Osteoblast (primary cell): Measurements from ENCODE around the gene RNH1. TPM values are rescaled to one million over a fixed set of nuclear protein-coding genes. Genes with fewer than 3 reads are reported as not detected.
A peak's percentile ranks its signal among the peaks of the same experiment; 100 is the strongest.

ENCODE experiments used
- DNase-seq: peaks from one replicate; pipeline ENCODE4 v3.0.0; 2011; ENCODE audit warnings: low spot score, mixed read lengths; ENCODE audit not compliant: insufficient read length; ENCODE audit errors: missing footprints
- H2AFZ ChIP-seq: 2 replicates; pipeline ENCODE4 v1.6.0; 2011; ENCODE audit warnings: mild to moderate bottlenecking, low read length
- H3K27ac ChIP-seq: 2 replicates; pipeline ENCODE4 v1.5.1; 2011; ENCODE audit warnings: mild to moderate bottlenecking, low read depth, low read length, moderate library complexity
- H3K27me3 ChIP-seq: 2 replicates; pipeline ENCODE4 v1.6.0; 2012; ENCODE audit warnings: mild to moderate bottlenecking, control low read depth, inconsistent platforms, low read length, moderate library complexity; ENCODE audit not compliant: insufficient read depth
- H3K36me3 ChIP-seq: 2 replicates; pipeline ENCODE4 v1.5.1; 2011; ENCODE audit warnings: mild to moderate bottlenecking, low read length, control low read depth, moderate library complexity; ENCODE audit not compliant: insufficient read depth
- H3K4me1 ChIP-seq: 2 replicates; pipeline ENCODE4 v1.5.1; 2011; ENCODE audit warnings: mild to moderate bottlenecking, low read length, control low read depth, moderate library complexity; ENCODE audit not compliant: insufficient read depth
- H3K4me2 ChIP-seq: 2 replicates; pipeline ENCODE4 v1.6.0; 2011; ENCODE audit warnings: mild to moderate bottlenecking, low read length; ENCODE audit not compliant: insufficient read depth
- H3K4me3 ChIP-seq: fragments of 200-600 bp; sonication (generic); 3 replicates; pipeline ENCODE4 v1.5.1; 2012; ENCODE audit warnings: mild to moderate bottlenecking, low read length, inconsistent platforms; ENCODE audit not compliant: insufficient read depth
- H3K79me2 ChIP-seq: 2 replicates; pipeline ENCODE4 v1.6.0; 2012; ENCODE audit warnings: mild to moderate bottlenecking, low read length, control low read depth, inconsistent platforms; ENCODE audit not compliant: insufficient read depth
- H3K9me3 ChIP-seq: 2 replicates; pipeline ENCODE4 v1.5.1; 2011; ENCODE audit warnings: low read depth, low read length, control low read depth
- H4K20me1 ChIP-seq: 2 replicates; pipeline ENCODE4 v1.6.0; 2012; ENCODE audit warnings: mild to moderate bottlenecking, low read length, control low read depth; ENCODE audit not compliant: insufficient read depth
- total RNA-seq: library from RNA; depleted of rRNA; stranded (reverse); fragments of >200 nt; gene quantifications from 2 replicates; pipeline ENCODE4 v1.2.3, GENCODE V29; 2012
- TF ChIP-seq, protein P1 (sequence below): IDR thresholded peaks from 2 replicates; pipeline ENCODE4 v1.5.1; 2011; ENCODE audit warnings: mild to moderate bottlenecking, low read depth, low read length, moderate library complexity; ENCODE audit errors: extremely low read depth

Gene RNH1
- total RNA-seq, 1 donor = 506 TPM

DNA sequence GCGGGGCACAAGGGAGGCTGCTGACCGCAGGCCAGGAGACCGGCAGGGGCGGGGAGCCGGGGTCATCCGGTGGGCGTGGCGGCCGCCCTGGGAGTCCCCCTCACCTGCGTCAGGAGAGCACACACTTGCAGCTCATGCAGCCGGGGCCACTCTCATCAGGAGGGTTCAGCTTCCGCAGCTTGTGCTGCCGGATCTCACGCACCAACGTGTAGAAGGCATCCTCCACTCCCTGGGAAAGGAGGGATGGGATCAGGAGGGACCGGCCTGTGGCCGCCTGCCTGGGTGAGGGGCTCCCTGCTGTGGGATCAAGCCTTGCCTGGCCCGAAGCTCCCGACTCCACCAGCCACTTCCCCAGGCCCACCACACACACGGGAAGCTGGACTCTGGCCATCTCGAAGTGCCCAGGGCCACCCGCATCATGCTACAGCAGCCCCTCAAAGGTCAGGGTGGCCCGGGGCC, 25.5 kb upstream of the RNH1 start:
- no peak overlapping the region for H3K27ac ChIP-seq
- H3K27me3 ChIP-seq = no peaks in the 10 kb centered on the region
- TF ChIP-seq, protein P1, sequence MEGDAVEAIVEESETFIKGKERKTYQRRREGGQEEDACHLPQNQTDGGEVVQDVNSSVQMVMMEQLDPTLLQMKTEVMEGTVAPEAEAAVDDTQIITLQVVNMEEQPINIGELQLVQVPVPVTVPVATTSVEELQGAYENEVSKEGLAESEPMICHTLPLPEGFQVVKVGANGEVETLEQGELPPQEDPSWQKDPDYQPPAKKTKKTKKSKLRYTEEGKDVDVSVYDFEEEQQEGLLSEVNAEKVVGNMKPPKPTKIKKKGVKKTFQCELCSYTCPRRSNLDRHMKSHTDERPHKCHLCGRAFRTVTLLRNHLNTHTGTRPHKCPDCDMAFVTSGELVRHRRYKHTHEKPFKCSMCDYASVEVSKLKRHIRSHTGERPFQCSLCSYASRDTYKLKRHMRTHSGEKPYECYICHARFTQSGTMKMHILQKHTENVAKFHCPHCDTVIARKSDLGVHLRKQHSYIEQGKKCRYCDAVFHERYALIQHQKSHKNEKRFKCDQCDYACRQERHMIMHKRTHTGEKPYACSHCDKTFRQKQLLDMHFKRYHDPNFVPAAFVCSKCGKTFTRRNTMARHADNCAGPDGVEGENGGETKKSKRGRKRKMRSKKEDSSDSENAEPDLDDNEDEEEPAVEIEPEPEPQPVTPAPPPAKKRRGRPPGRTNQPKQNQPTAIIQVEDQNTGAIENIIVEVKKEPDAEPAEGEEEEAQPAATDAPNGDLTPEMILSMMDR = no peak
- no peaks in the 10 kb centered on the region for H3K9me3 ChIP-seq
- DNase-seq = peak; percentile 78
- no peak overlapping the region for H2AFZ ChIP-seq
- H3K36me3 ChIP-seq = peaks cover 13% of the 10 kb centered on the region
- H3K4me1 ChIP-seq = peaks cover 20% of the 10 kb centered on the region
- H3K79me2 ChIP-seq = peaks cover 16% of the 10 kb centered on the region
- no peak overlapping the region for H3K4me2 ChIP-seq
- no peak overlapping the region for H3K4me3 ChIP-seq
- peaks cover 23% of the 10 kb centered on the region for H4K20me1 ChIP-seq

DNA sequence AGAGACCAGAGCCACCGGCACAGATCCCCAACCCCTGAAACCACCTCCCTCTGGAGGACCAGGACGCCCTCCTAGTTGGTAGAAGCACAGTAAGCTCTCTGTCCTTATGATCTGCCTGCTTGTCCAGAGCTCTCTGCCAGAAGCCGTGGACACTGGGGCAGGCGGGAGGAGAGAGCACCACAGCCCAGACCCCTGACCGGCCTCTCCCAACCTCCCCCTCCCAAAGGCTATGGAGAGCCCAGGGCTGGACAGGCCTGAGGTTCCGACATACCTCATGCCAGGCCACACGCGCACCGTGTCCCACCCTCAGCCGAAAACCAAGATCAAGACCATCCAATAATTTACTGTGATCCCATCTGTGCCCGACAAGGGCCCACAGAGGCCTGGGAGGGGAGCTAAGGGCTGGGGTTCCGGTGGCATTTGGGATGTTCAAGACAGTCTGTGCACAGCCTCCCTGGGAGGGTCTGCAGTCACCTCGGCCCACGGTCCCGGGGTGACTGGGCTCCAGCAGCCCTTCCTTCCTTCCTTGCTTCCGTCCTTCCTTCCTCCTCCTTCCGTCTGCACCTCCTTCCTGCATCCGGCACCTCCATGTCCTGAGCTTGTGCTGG, 25.0 kb upstream of the RNH1 start:
- Histone ChIP-seq H3K36me3 (peaks cover 13% of the 10 kb centered on the region), H3K79me2 (peaks cover 16% of the 10 kb centered on the region), H3K9me3 (no peaks in the 10 kb centered on the region), H3K27ac (no peak overlapping the region), H3K27me3 (no peaks in the 10 kb centered on the region), H3K4me3 (no peak overlapping the region), H3K4me1 (peaks cover 15% of the 10 kb centered on the region), H3K4me2 (no peak overlapping the region), H4K20me1 (peaks cover 23% of the 10 kb centered on the region), H2AFZ (no peak overlapping the region)
- TF ChIP-seq, protein P1 = no peak
- peak; percentile 92 for DNase-seq

DNA sequence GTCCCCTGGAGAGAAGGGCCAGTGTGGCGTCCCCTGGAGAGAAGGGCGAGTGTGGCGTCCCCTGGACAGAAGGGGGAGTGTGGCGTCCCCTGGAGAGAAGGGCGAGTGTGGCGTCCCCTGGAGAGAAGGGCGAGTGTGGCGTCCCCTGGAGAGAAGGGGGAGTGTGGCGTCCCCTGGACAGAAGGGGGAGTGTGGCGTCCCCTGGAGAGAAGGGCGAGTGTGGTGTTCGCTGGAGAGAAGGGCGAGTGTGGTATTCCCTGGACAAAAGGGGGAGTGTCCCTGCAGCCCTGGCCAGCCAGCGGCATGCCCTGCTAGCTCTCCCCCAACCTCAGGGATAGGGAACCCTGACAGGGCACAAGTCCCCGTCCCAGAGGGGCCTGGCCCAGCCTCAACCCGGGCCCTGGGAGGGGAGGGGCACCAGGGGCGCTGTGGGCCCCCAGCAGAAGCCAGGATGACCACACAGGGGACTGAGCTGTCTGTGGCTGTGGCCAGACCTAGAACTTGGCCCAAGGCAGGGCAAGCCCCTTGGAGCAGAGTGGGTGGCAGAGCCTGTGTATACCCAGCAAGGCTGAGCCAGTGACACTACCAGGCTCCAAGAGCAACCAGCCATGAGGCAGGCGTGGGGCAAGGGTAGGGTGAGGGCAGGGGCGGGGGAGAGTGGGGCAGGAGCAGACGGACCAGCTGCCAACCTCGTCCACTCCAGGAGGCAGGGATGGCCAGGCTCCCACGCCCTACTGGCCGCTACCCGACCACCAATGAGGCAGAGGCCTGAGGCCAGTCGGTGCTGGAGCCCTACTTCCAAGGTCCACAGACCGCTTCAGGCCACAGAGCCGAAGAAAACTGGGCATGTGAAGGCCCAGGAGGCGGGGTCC, 24.2 kb upstream of the RNH1 start:
- Histone ChIP-seq H3K4me2 (no peak overlapping the region), H3K9me3 (no peaks in the 10 kb centered on the region)

More for the DNA sequence above, 24.2 kb upstream of the RNH1 start:
- no peak overlapping the region for H3K4me3 ChIP-seq
- peaks cover 16% of the 10 kb centered on the region for H3K79me2 ChIP-seq
- TF ChIP-seq, protein P1 = no peak
- peaks cover 13% of the 10 kb centered on the region for H3K36me3 ChIP-seq
- peaks cover 10% of the 10 kb centered on the region for H3K4me1 ChIP-seq
- no peak overlapping the region for H2AFZ ChIP-seq
- H3K27me3 ChIP-seq = no peaks in the 10 kb centered on the region
- DNase-seq = peak; percentile 87
- H3K27ac ChIP-seq = no peak overlapping the region
- peaks cover 23% of the 10 kb centered on the region for H4K20me1 ChIP-seq
